Ishikawa (cell line): ENCODE data around the gene NDRG2.

ENCODE experiments used
- CEBPB ChIP-seq: IDR thresholded peaks from 2 replicates; pipeline ENCODE4 v1.6.1; 2012
- MAX ChIP-seq: IDR thresholded peaks from 2 replicates; pipeline ENCODE4 v1.6.1; 2012
- REST ChIP-seq: IDR thresholded peaks from 2 replicates; pipeline ENCODE4 v1.6.1; 2012; ENCODE audit warnings: low read depth, mild to moderate bottlenecking
- TAF1 ChIP-seq: IDR thresholded peaks from 2 replicates; pipeline ENCODE4 v1.6.1; 2012; ENCODE audit warnings: low read depth, mild to moderate bottlenecking
- TEAD4 ChIP-seq: IDR thresholded peaks from 2 replicates; pipeline ENCODE4 v1.6.1; 2012
- YY1 ChIP-seq: IDR thresholded peaks from 2 replicates; pipeline ENCODE4 v1.6.1; 2012; ENCODE audit warnings: low read depth

- TF ChIP-seq YY1: no peak
- no peak for TF ChIP-seq REST
- no peak for TF ChIP-seq MAX
- no peak for TF ChIP-seq TEAD4
- no peak for TF ChIP-seq CEBPB
- no peak for TF ChIP-seq TAF1
Measured at GRCh38 chr14:20970647-20970982, 54.2 kb downstream of the NDRG2 start.
